8988T (cell line): ENCODE results near the gene ADIPOR1.
"Not testable (repeated sequence)": the region's sequence is repeated elsewhere in the genome, so short reads cannot be mapped to it uniquely, and the experiment has no call there.

Source experiments
- DNase-seq: peaks from one replicate; pipeline ENCODE4 v3.0.0; 2011

ADIPOR1 gene, protein sequence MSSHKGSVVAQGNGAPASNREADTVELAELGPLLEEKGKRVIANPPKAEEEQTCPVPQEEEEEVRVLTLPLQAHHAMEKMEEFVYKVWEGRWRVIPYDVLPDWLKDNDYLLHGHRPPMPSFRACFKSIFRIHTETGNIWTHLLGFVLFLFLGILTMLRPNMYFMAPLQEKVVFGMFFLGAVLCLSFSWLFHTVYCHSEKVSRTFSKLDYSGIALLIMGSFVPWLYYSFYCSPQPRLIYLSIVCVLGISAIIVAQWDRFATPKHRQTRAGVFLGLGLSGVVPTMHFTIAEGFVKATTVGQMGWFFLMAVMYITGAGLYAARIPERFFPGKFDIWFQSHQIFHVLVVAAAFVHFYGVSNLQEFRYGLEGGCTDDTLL

DNA sequence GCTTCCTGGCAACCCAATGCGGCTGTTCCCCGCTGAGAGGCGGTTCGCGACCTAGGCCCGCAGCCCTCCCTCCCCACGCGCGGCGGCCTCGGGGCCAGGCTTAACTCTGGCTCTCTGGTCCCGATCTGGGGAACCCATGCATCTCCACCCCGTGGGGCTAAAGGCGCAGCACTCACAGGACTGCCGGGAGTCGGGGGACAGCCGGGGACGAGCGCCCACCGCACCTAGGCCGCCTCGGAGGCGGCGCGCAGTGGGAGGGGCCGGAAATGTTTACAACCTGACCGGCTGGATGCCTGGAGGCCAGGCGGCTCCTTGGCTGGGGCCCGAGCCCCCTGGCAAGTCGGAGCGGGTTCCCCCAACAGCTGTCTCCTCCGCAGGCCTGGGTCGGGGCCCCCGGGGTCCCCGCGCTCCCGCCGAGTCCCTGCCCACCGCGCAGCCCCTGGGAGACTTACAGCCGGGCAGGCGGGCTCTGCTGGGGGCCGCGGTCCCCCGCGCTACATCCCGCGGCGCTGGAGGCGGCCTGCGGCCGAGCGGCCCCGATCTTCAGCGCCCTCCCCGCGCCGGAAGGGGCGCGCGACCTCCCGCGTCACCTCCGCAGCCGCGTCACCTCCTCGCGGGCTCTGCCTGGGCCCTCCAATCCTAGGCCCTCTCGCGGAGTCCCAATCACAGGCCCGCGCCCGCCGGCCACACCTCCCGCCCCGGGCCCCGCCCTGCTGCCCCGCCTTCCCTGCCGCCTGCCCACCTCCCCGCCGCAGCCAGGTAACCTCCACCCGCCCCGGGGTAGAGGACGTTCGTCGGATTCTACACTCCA is at the start of gene ADIPOR1:
ADIPOR1 (minus strand) TSS at position 580 of the 811 bp plus-strand sequence. CDS start 7,242 bp downstream, outside the sequence.
- DNase-seq = peak; percentile 97

DNA sequence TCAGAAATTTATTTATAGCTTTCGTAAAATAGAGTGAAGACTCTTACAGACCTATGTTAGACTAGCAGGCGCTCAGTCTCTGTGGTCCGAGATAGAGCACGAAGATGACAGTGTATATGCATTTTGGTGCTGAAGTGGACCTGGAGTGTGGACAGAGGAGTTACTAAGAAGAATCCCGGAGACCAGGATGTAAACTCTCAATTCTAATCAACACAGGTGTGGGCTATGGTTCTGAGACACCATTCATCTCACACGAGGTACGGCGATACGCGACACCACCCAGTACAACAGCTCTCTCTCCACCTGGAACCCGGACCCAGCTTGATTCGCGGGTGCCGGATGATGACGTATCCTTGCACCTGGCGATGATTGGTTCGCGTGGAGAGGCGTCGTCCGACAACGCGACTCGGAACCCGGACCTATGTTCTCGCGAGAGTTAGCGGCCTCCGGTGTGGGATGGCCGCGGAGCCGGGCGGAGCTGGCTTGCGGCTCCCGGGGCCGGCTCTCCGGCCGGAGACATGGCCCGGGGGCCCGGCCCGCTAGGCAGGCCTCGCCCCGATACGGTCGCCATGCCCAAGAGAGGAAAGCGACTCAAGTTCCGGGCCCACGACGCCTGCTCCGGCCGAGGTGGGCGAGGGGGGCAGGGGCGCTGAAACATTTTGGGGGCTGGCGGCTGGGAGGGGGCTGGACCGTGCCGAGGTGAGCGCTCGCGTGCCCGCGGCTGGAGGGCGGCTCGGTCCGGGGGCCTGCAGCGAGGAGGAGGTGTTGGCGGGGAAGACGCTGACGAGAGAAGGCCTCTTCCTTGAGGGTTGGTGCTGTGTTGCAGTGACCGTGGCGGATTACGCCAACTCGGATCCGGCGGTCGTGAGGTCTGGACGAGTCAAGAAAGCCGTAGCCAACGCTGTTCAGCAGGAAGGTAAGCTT is 49.1 kb upstream of the ADIPOR1 start, which contains the start of gene TMEM183A:
TMEM183A (plus strand) TSS at position 427 of the 924 bp plus-strand sequence; CDS start at position 519, 92 bp downstream.
- peak; percentile 55 for DNase-seq

DNA sequence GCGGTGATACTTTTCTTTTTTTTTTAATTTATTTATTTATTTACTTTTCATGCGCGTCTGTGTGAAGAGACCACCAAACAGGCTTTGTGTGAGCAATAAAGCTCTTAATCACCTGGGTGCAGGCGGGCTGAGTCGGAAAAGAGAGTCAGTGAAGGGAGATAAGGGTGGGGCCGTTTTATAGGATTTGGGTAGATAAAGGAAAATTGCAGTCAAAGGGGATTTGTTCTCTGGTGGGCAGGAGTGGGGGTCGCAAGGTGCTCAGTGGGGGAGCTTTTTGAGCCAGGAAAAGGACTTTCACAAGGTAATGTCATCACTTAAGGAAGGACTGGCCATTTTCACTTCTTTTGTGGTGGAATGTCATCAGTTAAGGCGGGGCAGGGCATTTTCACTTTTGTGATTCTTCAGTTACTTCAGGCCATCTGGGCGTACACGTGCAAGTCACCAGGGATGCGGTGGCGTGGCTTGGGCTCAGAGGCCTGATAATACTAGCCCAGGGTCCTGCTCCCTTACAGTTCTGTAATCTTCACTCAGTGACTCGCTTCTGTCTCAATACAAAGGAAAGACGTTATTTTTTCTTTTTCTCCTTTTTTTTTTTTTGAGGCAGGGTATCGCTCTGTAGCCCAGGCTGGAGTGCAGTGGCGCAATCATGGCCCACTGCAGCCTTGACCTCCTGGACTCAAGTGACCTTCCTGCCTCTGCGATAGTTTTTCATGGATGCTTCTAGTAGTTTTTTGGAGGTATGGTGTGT is 47.5 kb upstream of the ADIPOR1 start:
- DNase-seq = not testable (repeated sequence)

DNA sequence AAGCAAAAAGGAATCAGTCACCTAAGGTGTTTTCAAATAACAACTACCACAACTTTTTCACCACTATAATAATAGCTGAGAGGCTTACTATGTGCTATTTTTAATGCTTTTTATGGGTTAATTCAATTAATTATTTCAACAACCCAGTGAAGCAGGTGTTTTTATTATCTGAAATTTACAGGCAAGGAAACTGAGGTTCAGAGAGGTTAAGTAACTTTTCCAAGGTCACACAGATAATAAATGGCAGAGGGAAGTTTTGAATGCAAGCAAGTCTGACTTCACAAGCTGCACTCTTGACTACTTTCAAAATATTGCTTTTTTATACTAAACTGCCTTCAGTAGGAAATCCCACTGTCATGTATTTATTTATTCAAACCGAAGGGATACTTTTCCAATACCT is 44.8 kb upstream of the ADIPOR1 start:
- no peak for DNase-seq

DNA sequence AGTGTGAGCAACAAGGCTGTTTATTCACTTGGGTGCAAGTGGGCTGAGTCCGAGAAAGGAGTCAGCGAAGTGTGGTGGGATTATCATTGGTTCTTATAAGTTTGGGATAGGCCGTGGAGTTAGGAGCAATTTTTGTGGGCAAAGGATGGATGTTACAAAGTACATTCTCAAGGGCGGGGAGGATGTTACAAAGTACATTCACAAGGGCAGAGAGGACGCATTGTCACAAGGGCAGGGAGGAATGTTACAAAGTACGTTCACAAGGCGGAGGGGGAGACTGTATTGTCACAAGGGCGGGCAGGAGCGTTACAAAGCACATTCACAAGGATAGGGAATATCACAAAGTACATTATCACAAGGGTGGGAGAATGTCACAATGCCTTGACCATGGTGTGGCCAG is 43.9 kb upstream of the ADIPOR1 start:
- DNase-seq = no peak

DNA sequence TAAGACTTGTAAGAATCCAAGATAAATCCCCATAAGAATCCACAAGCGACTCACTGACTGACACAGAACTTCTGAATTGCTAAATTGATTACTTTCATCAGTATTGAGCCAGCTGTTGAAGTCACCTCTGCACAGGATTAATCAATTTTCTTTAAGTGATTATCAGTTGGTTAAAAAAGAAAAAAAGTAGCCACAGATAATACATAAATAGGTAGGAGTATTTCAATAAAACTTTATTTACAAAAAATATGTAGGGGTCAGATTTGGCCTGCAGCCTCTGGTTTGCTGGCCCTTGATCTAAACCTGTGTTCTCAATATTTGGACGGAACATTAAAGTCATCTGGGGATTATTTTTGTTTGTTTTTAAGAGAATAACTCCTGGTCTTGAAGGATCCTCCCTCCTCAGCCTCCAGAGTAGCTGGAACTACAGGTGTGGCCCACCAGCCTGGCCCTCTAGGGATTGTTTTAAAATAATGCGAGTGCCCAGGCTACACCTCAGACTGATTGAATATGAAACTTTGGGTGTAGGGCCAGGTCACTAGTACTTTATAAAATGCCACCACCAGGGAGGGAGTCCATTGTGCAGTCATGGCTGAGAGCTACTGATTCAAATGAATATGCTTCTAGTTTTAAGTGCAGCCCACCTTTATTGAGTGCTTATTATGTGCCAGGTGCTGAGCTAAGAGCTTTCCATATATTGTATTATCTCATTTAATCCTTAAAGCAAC is 42.3 kb upstream of the ADIPOR1 start:
- no peak for DNase-seq

DNA sequence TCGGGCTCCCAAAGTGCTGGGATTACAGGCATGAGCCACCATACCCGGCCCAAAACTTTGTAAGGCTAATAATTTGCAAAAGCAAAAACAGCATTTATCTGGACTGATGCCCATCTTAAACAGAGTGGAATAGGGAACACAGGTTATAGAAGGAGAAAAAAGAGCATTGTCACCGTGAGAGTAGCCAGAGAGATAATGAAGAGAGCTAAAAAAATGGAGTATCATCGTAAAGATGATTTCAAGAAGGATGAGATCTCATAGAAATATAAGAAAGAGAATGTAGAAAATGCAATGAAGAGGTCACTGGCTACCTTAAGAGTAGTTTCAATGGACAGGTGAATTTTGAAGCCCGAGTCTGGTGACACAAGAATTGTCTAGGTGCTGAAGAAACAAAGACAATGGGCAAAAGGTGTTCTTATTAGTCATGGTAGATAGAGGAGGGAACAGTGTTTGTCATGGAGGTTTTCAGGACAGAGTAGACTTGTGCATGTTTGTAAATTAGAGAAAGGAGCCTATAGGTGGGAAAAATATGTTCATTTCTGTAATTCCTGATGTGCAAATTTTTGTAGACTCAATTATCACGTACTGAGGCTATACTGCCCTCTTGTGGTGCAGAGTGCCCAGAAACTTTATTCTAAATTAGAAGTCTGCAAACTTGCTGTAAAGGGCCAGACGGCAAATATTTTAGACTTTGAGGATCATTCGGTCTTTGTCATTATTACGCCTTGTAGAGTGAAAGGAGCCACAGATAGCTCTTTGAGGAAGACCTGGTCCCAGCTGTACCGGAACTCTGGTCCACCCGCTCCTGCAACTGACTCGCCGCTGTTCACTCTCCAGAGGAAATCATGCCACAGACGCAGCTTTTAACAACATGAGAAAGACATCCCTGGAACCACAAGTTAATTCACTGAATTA is 41.0 kb upstream of the ADIPOR1 start:
- no peak for DNase-seq

DNA sequence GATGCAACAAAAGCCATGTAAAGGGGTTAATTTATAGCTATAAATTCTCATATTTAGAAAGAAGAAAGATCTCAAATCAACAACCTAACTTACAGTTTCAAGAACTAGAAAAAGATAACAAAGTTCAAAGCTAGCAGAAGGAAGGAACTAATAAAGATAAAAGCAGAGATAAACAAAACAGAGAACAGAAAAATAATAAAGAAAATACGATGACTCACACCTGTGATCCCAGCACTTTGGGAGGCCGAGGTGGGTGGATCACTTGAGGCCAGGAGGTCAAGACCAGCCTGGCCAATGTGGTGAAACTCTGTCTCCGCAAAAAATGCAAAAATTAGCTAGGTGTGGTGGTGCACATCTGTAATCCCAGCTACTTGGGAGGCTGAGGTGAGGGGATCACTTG is 36.6 kb upstream of the ADIPOR1 start:
- DNase-seq = no peak

DNA sequence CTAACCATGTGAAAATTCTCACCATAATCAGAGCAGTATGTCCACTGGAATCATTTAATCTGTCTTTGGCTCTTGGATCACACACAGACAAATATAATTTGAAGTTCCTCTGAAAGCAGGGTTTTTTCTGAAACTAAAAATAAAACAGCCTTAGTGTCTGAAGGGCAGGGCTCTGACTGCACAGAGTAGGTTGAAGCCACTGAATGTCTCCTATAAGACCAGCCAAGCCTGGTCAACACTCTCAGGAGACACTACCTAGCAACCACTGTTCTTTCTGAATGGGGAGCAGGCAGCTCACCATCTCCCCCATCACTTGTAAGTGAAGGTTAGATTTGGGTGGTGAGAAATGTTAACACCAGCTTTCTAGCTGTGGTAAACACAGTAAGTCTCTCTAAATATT is 33.0 kb upstream of the ADIPOR1 start:
- no peak for DNase-seq

DNA sequence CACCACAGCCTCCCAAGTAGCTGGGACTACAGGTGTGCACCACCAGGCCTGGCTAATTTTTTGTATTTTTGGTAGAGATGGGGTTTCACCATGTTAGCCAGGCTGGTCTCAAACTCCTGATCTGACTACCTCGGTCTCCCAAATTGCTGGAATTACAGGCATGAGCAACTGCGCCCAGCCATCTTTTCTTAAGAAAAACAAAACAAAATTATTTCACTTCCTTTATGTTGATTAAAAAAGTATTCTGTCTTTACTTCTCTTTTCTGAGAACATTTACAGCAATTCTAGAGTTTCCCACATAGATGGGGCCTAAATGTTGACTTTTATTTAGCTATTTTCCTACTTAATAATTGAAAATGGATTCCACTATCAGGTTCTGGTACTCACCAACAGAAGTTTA is 31.8 kb upstream of the ADIPOR1 start:
- DNase-seq = no peak

DNA sequence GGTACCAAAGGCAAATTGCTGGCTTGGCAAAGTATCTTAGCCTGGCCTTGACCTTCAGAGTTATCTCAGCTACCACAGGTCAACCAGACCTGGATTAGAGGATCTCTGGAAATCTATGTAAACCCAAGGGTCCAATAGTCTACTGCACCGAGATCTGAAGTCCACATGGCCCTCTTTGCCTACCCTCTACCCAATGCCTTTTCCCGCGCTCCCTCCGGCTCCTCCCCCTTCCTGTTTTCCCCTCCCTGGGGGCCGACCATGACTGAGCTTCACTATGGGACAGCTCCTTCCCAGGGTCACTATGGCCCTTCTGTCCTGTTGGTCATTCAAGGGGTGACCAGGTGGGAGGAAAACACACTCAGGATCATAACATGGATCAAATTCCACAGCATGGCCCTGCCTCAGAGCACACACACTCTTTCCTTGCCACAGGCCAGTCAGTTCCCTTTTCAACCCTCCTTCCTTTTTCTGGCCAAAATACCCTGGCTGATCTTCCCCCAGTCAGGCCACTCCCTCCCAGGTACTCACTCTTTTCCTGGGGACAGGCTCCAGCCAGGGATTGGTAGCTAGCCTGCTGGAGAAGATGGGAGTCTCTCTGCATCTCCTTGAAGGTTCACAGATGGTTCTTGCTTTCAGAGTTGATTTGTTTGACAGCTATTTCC is 29.9 kb upstream of the ADIPOR1 start:
- DNase-seq = no peak

DNA sequence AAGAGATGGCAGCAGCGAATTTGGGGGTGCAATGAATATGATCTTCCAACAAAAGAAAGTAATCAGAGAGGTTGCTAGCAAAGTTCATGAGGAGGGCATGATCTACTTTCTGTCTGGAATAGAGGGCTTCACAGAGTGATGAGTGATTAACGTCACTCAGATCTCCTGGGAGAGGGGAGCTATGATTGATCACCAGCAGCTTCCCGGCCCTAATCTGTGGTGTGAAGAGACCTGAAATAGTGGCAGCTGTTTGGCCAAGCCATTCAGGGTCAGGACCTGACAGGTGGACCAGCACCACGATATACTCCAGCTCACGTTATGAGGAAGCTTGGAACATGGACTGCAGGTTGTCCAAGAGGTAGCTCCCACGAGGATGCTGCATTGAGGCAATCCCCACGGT is 29.1 kb upstream of the ADIPOR1 start:
- DNase-seq = no peak

DNA sequence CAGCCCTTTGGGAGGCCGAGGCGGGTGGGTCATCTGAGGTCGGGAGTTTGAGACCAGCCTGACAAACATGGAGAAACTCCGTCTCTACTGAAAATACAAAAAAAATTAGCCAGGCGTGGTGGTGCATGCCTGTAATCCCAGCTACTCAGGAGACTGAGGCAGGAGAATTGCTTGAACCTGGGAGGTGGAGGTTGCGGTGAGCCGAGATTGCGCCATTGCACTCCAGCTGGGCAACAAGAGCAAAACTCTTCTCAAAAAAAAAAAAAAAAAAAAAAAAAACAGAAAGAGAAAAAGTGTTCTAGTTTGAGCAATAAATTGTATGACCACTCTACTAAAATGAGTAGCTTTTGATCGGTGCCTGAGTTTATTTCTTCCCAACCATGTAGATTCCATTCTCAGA is 28.0 kb upstream of the ADIPOR1 start:
- DNase-seq = not testable (repeated sequence)

DNA sequence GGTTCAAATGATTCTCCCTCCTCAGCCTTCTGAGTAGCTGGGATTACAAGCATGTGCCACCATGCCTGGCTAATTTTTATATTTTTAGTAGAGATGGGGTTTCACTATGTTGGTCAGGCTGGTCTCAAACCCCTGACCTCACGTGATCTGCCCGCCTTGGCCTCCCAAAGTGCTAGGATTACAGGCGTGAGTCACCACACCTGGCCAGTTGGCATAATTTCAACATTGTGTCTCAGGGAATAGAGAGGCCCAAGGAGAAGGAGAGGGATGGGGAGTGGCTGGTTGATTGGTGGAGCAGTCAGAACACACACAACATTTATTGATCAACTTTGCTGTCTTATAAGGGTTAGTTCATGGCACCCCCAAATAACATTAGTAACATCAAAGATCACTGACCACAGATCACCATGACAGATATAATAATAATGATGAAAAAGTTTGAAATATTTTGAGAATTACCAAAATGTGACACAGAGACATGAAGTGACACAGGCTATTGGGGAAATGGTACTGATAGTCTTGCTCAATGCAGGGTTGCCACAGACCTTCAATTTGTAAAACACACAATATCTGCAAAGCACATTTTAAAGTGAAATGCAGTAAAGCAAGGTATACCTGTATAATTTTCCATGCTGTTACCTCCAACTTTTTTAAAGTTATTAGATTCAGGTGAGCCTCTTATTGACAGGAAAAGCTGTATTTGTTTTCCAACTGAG is 24.8 kb upstream of the ADIPOR1 start:
- DNase-seq = no peak

DNA sequence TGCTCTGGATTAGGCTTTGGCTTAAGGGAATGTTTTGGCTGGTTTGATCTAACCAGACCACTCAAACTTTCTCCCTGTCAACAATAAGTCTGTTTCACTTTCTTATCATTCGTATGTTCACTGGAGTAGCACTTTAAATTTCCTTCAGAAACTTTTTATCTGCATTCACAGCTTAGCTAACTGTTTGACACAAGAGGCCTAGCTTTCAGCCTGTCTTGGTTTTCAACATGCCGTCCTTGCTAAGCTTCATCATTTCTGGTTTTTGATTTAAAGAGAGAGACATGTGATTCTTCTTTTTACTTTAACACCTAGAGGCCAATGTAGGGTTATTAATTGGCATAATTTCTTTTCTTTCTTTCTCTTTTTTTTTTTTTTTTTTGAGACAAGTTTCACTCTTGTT is 23.8 kb upstream of the ADIPOR1 start:
- DNase-seq = no peak

DNA sequence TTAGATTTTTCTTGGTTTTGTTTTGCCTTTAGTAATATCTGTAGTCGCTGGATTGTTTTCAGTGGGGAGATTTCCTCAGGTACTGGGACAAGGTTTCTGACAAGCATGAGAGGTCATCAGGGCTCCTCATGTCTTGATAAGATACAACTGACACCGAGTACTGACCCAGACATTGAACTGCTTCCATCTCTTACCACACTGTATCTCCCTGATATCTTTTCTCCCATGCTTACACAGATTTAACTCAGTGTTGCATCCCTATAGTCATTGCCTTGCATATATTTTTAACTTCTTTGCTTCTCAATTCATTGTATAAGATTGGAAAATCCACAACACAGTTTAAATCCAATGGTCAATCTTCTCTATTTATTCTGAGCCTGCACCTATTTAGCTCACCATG is 21.3 kb upstream of the ADIPOR1 start:
- no peak for DNase-seq

DNA sequence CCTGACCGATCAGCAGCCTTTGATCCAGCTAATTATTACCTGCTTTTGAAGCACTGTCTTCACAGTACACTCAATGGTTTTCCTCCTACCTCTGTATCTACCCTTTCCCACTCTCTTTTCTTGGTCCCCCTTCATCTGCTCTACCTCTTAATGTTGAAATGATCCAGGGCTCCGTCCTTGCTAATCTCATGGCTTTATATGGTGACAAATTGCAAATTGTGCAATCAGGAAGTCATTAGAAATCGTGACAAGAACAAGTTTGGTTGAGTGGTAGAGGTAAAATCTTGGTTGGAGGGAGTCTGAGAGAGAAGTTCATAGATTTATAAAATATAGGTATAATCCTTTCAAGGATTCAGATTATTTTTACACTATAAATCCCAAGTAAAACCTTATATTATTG is 18.5 kb upstream of the ADIPOR1 start:
- no peak for DNase-seq

DNA sequence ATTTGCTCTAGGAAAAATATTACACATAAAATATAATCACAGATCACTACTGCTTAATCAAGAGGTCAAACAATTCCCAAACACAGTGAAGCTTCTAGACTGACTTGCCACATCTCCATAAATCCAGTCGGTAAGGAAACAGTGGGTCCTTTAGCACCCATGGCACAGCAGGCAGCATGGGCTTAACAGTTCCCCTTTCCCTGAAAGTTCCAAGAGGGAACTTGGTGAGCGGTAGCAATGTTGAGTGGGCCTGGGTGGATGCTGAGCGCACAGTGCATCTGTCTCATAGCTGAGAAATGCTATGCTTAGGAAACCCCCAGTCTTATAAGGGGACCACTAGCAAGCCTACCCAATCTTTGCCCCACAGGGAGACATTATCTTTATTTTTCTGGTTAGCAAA is 16.7 kb upstream of the ADIPOR1 start:
- no peak for DNase-seq

DNA sequence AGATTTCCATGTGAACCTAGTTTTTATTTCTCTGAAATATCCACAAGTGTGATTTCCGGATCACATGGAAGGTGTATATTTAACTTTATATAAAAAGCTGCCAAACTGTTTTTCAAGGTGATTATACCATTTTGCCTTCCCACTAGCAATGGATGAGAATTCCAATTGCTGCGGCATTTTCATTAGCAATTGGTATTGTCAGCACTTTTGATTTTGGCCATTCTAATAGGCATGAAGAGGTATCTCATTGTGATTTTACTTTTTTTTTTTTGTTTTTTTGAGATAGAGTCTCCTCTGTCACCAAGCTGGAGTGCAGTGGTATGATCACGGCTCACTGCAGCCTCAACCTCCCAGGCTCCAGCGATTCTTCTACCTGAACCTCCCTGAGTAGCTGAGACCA is 13.9 kb upstream of the ADIPOR1 start:
- DNase-seq = no peak
